Vagina (tissue), 2 donors: ENCODE data around the gene TEFM.

Experiments used
- POLR2A ChIP-seq, 2 donors: fragments of 450-650 bp; IDR thresholded peaks; one replicate each; pipeline ENCODE4 v1.6.1; 2017; ENCODE audit warnings: antibody characterized with exemption in 2 of 2, mild to moderate bottlenecking in 2 of 2, moderate library complexity in 2 of 2
- TF ChIP-seq, protein P1 (sequence below), 3 experiments: fragments of 450-650 bp in 2 of 3; fragments of 200-600 bp in 1 of 3; sonication (generic) in 1 of 3; IDR thresholded peaks; one replicate each; pipeline ENCODE4 v1.5.1; 2017 to 2019; ENCODE audit warnings: antibody characterized with exemption in 3 of 3, mild to moderate bottlenecking in 2 of 3, moderate library complexity in 2 of 3

- TF ChIP-seq, protein P1, sequence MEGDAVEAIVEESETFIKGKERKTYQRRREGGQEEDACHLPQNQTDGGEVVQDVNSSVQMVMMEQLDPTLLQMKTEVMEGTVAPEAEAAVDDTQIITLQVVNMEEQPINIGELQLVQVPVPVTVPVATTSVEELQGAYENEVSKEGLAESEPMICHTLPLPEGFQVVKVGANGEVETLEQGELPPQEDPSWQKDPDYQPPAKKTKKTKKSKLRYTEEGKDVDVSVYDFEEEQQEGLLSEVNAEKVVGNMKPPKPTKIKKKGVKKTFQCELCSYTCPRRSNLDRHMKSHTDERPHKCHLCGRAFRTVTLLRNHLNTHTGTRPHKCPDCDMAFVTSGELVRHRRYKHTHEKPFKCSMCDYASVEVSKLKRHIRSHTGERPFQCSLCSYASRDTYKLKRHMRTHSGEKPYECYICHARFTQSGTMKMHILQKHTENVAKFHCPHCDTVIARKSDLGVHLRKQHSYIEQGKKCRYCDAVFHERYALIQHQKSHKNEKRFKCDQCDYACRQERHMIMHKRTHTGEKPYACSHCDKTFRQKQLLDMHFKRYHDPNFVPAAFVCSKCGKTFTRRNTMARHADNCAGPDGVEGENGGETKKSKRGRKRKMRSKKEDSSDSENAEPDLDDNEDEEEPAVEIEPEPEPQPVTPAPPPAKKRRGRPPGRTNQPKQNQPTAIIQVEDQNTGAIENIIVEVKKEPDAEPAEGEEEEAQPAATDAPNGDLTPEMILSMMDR (IDR thresholded peaks at IDR 0.05): no peak
- TF ChIP-seq POLR2A (IDR thresholded peaks at IDR 0.05): no peak
Observed at GRCh38 chr17:30920282-30920681, 14.2 kb upstream of the TEFM start.
